PC-3 (cell line): ENCODE measurements around the gene RYR2.

Experiments used
- EZH2 ChIP-seq: fragments of 300-600 bp; sonication (generic); IDR thresholded peaks from one replicate; pipeline ENCODE4 v1.6.1; 2017; ENCODE audit warnings: antibody characterized with exemption, mild to moderate bottlenecking, low read length; ENCODE audit not compliant: unreplicated experiment
- EZH2phosphoT487 ChIP-seq: fragments of 300-600 bp; sonication (generic); IDR thresholded peaks from 2 replicates; pipeline ENCODE4 v1.6.1; 2018; ENCODE audit warnings: mild to moderate bottlenecking, antibody characterized with exemption, low read length, borderline replicate concordance
- TF ChIP-seq, protein P1 (sequence below): fragments of 300-600 bp; sonication (generic); conservative IDR thresholded peaks from 2 replicates; pipeline ENCODE4 v1.5.1; 2017; ENCODE audit warnings: antibody characterized with exemption, low read depth, mild to moderate bottlenecking, low read length

DNA sequence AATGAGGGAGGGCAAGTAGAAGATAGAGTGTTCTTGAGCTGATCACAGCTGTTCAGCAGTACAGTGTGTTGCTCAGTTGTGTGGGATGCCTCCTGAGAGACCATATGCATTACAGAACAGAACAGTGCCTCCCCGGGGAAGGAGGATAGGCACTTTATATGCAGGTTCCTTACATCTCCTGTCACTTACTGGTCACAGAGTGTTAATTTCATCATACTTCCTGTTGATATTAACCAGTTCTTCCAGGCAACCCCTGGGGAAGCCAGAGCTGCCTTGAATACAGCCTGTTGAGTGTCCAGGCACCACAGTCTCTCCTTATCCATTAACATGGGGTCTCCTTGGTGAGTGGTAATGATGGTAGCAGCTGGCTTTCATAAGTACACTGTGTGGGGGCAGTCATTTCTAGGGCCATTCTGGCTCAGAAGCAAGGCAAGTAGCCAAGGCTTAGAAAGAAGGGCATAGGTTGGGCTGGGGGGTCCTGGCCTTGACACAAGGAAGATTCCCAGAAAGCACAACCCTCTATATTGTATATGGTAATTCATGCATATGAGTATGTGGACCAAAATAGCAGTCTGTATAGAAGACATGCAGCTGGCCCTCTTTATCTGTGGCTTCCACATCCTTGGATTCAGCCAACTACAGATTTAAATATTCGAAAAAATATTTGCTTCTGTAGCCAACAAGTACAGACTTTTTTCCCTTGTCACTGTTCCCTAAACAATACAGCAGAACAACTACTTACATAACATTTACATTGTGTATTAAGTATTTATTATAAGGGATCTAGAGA is 706.4 kb downstream of the RYR2 start:
- TF ChIP-seq, protein P1, sequence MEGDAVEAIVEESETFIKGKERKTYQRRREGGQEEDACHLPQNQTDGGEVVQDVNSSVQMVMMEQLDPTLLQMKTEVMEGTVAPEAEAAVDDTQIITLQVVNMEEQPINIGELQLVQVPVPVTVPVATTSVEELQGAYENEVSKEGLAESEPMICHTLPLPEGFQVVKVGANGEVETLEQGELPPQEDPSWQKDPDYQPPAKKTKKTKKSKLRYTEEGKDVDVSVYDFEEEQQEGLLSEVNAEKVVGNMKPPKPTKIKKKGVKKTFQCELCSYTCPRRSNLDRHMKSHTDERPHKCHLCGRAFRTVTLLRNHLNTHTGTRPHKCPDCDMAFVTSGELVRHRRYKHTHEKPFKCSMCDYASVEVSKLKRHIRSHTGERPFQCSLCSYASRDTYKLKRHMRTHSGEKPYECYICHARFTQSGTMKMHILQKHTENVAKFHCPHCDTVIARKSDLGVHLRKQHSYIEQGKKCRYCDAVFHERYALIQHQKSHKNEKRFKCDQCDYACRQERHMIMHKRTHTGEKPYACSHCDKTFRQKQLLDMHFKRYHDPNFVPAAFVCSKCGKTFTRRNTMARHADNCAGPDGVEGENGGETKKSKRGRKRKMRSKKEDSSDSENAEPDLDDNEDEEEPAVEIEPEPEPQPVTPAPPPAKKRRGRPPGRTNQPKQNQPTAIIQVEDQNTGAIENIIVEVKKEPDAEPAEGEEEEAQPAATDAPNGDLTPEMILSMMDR, result no peak
- TF ChIP-seq EZH2, result no peak
- TF ChIP-seq EZH2phosphoT487, result no peak
